Glutamatergic neuron (in vitro differentiated cells): ENCODE results near the gene BCAP31. TPM values are rescaled to one million over a fixed set of nuclear protein-coding genes. Genes with fewer than 3 reads are reported as not detected.

Experiments used
- DNase-seq: peaks from one replicate; pipeline ENCODE4 v3.0.0; 2022
- H3K27ac Mint-ChIP-seq: one replicate; pipeline ENCODE4 v1.8.0; 2020; ENCODE audit warnings: mild to moderate bottlenecking, mixed read lengths, inconsistent platforms; ENCODE audit not compliant: unreplicated experiment
- H3K27me3 Mint-ChIP-seq: one replicate; pipeline ENCODE4 v1.8.0; 2020; ENCODE audit warnings: mild to moderate bottlenecking, moderate library complexity, mixed read lengths, inconsistent platforms; ENCODE audit not compliant: unreplicated experiment
- H3K36me3 Mint-ChIP-seq: one replicate; pipeline ENCODE4 v1.8.0; 2020; ENCODE audit warnings: mild to moderate bottlenecking, mixed read lengths, inconsistent platforms; ENCODE audit not compliant: unreplicated experiment
- H3K4me1 Mint-ChIP-seq: one replicate; pipeline ENCODE4 v1.8.0; 2020; ENCODE audit warnings: mild to moderate bottlenecking, low read depth, mixed read lengths, inconsistent platforms; ENCODE audit not compliant: unreplicated experiment
- H3K4me3 Mint-ChIP-seq: one replicate; pipeline ENCODE4 v1.8.0; 2020; ENCODE audit warnings: mild to moderate bottlenecking, mixed read lengths, inconsistent platforms; ENCODE audit not compliant: unreplicated experiment
- H3K9me3 Mint-ChIP-seq: one replicate; pipeline ENCODE4 v1.8.0; 2020; ENCODE audit warnings: mild to moderate bottlenecking, moderate library complexity, mixed read lengths, inconsistent platforms; ENCODE audit not compliant: unreplicated experiment
- CTCF ChIP-seq: fragments of 200-600 bp; sonication (generic); IDR thresholded peaks from one replicate; pipeline ENCODE4 v1.5.0; 2021; ENCODE audit not compliant: partially characterized antibody, unreplicated experiment
- total RNA-seq: library from RNA; stranded (reverse); fragmentation: NEBNext Ultra II Directional; extraction: Animal tissue kit (Norgen Biotek cat#: 25700); gene quantifications from one replicate; pipeline ENCODE4 v1.2.1, GENCODE V29; 2021; ENCODE audit not compliant: unreplicated experiment

The BCAP31 gene
- total RNA-seq, 1 donor from 2014 or later: 155 TPM

- H3K4me1 Mint-ChIP-seq: peaks cover 1% of the 10 kb centered on the region
- H3K9me3 Mint-ChIP-seq: peaks cover 3% of the 10 kb centered on the region
- DNase-seq: peak; percentile 87
- H3K4me3 Mint-ChIP-seq: peak overlapping the region; percentile 49
- H3K27ac Mint-ChIP-seq: no peak overlapping the region
- TF ChIP-seq CTCF: peak; percentile 77
- peaks cover 8% of the 10 kb centered on the region for H3K27me3 Mint-ChIP-seq
- no peaks in the 10 kb centered on the region for H3K36me3 Mint-ChIP-seq
Measured at GRCh38 chrX:153667956-153668396, 56.2 kb downstream of the BCAP31 start.

GRCh38 chrX:153667281-153667955, 56.8 kb downstream of the BCAP31 start:
- H3K9me3 Mint-ChIP-seq: peaks cover 2% of the 10 kb centered on the region

GRCh38 chrX:153665726-153666306, 58.4 kb downstream of the BCAP31 start:
- peaks cover 6% of the 10 kb centered on the region for H3K27me3 Mint-ChIP-seq
- H3K27ac Mint-ChIP-seq: no peak overlapping the region
- no peak for DNase-seq
- peaks cover 2% of the 10 kb centered on the region for H3K9me3 Mint-ChIP-seq
- TF ChIP-seq CTCF: no peak
- no peaks in the 10 kb centered on the region for H3K36me3 Mint-ChIP-seq
- no peak overlapping the region for H3K4me3 Mint-ChIP-seq
- no peaks in the 10 kb centered on the region for H3K4me1 Mint-ChIP-seq

More at GRCh38 chrX:153667281-153667955, 56.8 kb downstream of the BCAP31 start:
- TF ChIP-seq CTCF: no peak
- no peak for DNase-seq
- no peaks in the 10 kb centered on the region for H3K36me3 Mint-ChIP-seq
- peaks cover 6% of the 10 kb centered on the region for H3K27me3 Mint-ChIP-seq
- H3K27ac Mint-ChIP-seq: no peak overlapping the region
- peak overlapping the region; percentile 49 for H3K4me3 Mint-ChIP-seq
- H3K4me1 Mint-ChIP-seq: no peaks in the 10 kb centered on the region

GRCh38 chrX:153662266-153662665, 61.9 kb downstream of the BCAP31 start:
- no peaks in the 10 kb centered on the region for H3K4me1 Mint-ChIP-seq
- H3K27ac Mint-ChIP-seq: no peak overlapping the region
- DNase-seq: peak; percentile 47
- H3K27me3 Mint-ChIP-seq: peaks cover 8% of the 10 kb centered on the region
- H3K9me3 Mint-ChIP-seq: peaks cover 2% of the 10 kb centered on the region
- no peaks in the 10 kb centered on the region for H3K36me3 Mint-ChIP-seq
- peak; percentile 27 for TF ChIP-seq CTCF
- no peak overlapping the region for H3K4me3 Mint-ChIP-seq

- Mint-ChIP-seq H3K9me3 (no peaks in the 10 kb centered on the region), H3K27ac (no peak overlapping the region), H3K4me1 (no peaks in the 10 kb centered on the region), H3K36me3 (peaks cover 5% of the 10 kb centered on the region), H3K27me3 (peaks cover 2% of the 10 kb centered on the region), H3K4me3 (peak overlapping the region; percentile 15)
- no peak for TF ChIP-seq CTCF
- DNase-seq: no peak
Measured at GRCh38 chrX:153659268-153659667, 64.9 kb downstream of the BCAP31 start.
